Measurements from ENCODE around the gene GRWD1.
"Not testable (repeated sequence)": the region's sequence is repeated elsewhere in the genome, so short reads cannot be mapped to it uniquely, and the experiment has no call there.

GRWD1 gene

DNA sequence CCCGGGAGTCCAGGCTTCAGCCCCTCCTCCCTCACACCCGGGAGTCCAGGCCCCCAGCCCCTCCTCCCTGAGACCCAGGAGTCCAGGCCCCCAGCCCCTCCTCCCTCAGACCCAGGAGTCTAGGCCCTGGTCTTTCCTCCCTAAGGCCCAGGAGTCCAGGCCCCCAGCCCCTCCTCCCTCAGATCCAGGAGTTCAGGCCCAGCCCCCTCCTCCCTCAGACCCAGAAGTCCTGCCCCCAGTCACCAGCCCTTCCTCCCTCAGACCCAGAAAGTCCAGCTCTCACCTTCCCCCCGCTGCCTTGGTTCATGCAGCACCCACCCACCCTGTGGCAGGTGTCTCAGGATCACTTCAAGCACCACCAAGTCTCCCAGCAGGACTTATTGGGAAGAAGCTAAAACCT is 37.5 kb downstream of the GRWD1 start:
- H3K9ac ChIP-seq (ENCODE audit: low read length) = no peak overlapping the region
- H3F3A ChIP-seq (ENCODE audit: insufficient read depth) = 0 out of 2 replicates have a peak, but pooled peaks cover 5% of the 10 kb centered on the region
- H3K36me3 ChIP-seq (ENCODE audit: low read length) = no peaks in the 10 kb centered on the region
- H3K9me2 ChIP-seq (replicated peaks; ENCODE audit: insufficient read depth, low read length) = no peaks in the 10 kb centered on the region
- H3K4me3 ChIP-seq (ENCODE audit: insufficient read depth, low read length, poor library complexity, severe bottlenecking) = no peak overlapping the region
- no peak overlapping the region for H3K27ac ChIP-seq (ENCODE audit: low read depth, low read length)
- no peaks in the 10 kb centered on the region for H3K79me2 ChIP-seq (ENCODE audit: insufficient read depth, low read length)
- TF ChIP-seq, protein P1, sequence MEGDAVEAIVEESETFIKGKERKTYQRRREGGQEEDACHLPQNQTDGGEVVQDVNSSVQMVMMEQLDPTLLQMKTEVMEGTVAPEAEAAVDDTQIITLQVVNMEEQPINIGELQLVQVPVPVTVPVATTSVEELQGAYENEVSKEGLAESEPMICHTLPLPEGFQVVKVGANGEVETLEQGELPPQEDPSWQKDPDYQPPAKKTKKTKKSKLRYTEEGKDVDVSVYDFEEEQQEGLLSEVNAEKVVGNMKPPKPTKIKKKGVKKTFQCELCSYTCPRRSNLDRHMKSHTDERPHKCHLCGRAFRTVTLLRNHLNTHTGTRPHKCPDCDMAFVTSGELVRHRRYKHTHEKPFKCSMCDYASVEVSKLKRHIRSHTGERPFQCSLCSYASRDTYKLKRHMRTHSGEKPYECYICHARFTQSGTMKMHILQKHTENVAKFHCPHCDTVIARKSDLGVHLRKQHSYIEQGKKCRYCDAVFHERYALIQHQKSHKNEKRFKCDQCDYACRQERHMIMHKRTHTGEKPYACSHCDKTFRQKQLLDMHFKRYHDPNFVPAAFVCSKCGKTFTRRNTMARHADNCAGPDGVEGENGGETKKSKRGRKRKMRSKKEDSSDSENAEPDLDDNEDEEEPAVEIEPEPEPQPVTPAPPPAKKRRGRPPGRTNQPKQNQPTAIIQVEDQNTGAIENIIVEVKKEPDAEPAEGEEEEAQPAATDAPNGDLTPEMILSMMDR (IDR thresholded peaks at IDR 0.05; ENCODE audit: insufficient read depth, low read length, poor library complexity, severe bottlenecking) = no peak
- TF ChIP-seq EZH2phosphoT487 (conservative IDR thresholded peaks at IDR 0.05; ENCODE audit: low read length) = no peak
- H3K9me3 ChIP-seq (ENCODE audit: insufficient read depth, low read length) = no peaks in the 10 kb centered on the region
- no peak overlapping the region for H3K4me2 ChIP-seq (ENCODE audit: low read depth, low read length, poor library complexity, severe bottlenecking)
- H4K20me1 ChIP-seq (ENCODE audit: low read depth, low read length) = no peaks in the 10 kb centered on the region
- no peaks in the 10 kb centered on the region for H3K27me3 ChIP-seq (ENCODE audit: low read length)
- H2AFZ ChIP-seq (ENCODE audit: low read depth, low read length, severe bottlenecking) = no peak overlapping the region

DNA sequence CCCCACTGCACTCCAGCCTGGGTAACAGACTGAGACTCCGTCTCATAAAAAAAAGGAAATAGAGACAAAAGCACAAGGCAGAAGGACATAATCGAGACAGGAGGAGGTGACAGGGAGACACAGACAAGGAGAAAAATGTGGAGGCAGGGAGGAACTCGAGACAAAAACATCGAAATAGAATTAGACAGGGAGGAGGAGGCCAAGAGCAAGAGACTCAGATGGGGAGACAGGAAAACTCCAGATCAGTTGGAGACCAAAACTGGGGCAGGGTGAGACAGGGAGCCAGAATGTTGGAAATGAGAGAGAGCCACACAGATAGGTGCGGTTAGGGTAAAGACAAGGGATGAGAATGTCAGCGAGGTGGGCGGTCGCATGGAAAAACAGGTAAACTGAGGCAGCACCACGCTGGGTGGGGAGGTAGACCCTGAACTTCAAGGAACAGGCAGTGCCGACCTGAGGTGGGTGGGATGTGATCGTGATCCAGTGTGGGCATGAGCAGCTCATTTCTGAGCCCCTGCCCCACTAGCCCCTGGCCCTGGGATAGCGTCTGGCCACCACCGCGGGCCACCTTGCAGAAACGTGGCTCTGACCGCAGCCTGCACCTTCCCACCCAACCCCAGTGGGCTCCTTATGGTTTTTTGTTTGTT is 38.6 kb downstream of the GRWD1 start:
- H3K4me2 ChIP-seq (ENCODE audit: low read depth, low read length, poor library complexity, severe bottlenecking) = no peak overlapping the region
- 0 out of 2 replicates have a peak, but pooled peaks cover 5% of the 10 kb centered on the region for H3F3A ChIP-seq (ENCODE audit: insufficient read depth)
- no peaks in the 10 kb centered on the region for H4K20me1 ChIP-seq (ENCODE audit: low read depth, low read length)
- H3K79me2 ChIP-seq (ENCODE audit: insufficient read depth, low read length) = no peaks in the 10 kb centered on the region
- TF ChIP-seq, protein P1 (IDR thresholded peaks at IDR 0.05; ENCODE audit: insufficient read depth, low read length, poor library complexity, severe bottlenecking) = no peak
- TF ChIP-seq EZH2phosphoT487 (conservative IDR thresholded peaks at IDR 0.05; ENCODE audit: low read length) = no peak
- H3K9me3 ChIP-seq (ENCODE audit: insufficient read depth, low read length) = no peaks in the 10 kb centered on the region
- no peaks in the 10 kb centered on the region for H3K36me3 ChIP-seq (ENCODE audit: low read length)
- H3K4me3 ChIP-seq (ENCODE audit: insufficient read depth, low read length, poor library complexity, severe bottlenecking) = no peak overlapping the region
- no peak overlapping the region for H2AFZ ChIP-seq (ENCODE audit: low read depth, low read length, severe bottlenecking)
- H3K27me3 ChIP-seq (ENCODE audit: low read length) = no peaks in the 10 kb centered on the region
- no peak overlapping the region for H3K27ac ChIP-seq (ENCODE audit: low read depth, low read length)
- no peak overlapping the region for H3K9ac ChIP-seq (ENCODE audit: low read length)
- H3K9me2 ChIP-seq (replicated peaks; ENCODE audit: insufficient read depth, low read length) = no peaks in the 10 kb centered on the region

DNA sequence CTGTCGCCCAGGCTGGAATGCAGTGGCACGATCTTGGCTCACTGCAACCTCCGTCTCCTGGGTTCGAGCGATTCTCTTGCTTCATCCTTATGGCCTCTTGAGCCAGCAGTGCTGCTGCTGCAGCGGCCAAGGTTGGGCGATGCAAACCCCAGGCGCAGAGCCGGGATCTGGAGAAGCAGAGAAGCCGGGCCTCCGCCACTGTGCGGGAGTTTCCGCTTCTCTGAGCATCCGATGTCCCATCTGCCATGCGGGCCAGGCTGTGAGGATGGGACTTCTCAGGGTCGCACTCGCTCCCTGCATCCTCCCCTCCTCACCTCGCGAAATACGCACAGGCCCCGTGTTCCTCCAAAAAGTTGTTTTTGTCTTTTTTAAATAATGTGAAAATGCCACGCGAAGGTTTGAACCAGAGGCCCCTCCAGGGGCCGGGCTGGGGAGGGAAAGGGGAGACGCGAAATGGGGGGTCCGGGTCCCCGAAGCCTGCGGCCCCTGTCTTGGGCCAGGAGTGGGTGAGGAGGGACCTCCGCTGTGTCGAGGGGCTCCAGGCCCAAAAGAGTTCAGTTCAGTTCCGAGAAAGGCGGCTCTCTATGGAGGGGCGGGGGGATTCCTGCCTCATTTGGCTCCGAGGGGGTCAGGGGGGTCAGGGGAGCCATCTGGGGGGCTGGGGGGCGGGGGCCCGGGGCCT is 39.3 kb downstream of the GRWD1 start:
- Histone ChIP-seq H3K27me3 (ENCODE audit: low read length) (no peaks in the 10 kb centered on the region), H3K9me2 (replicated peaks; ENCODE audit: insufficient read depth, low read length) (no peaks in the 10 kb centered on the region), H2AFZ (ENCODE audit: low read depth, low read length, severe bottlenecking) (no peak overlapping the region), H3K9me3 (ENCODE audit: insufficient read depth, low read length) (no peaks in the 10 kb centered on the region), H3K79me2 (ENCODE audit: insufficient read depth, low read length) (no peaks in the 10 kb centered on the region), H3K4me3 (ENCODE audit: insufficient read depth, low read length, poor library complexity, severe bottlenecking) (no peak overlapping the region), H3K27ac (ENCODE audit: low read depth, low read length) (no peak overlapping the region), H4K20me1 (ENCODE audit: low read depth, low read length) (no peaks in the 10 kb centered on the region), H3K4me2 (ENCODE audit: low read depth, low read length, poor library complexity, severe bottlenecking) (no peak overlapping the region), H3K9ac (ENCODE audit: low read length) (no peak overlapping the region), H3F3A (ENCODE audit: insufficient read depth) (0 out of 2 replicates have a peak, but pooled peaks cover 5% of the 10 kb centered on the region), H3K36me3 (ENCODE audit: low read length) (no peaks in the 10 kb centered on the region)
- TF ChIP-seq, protein P1 (IDR thresholded peaks at IDR 0.05; ENCODE audit: insufficient read depth, low read length, poor library complexity, severe bottlenecking) = no peak

DNA sequence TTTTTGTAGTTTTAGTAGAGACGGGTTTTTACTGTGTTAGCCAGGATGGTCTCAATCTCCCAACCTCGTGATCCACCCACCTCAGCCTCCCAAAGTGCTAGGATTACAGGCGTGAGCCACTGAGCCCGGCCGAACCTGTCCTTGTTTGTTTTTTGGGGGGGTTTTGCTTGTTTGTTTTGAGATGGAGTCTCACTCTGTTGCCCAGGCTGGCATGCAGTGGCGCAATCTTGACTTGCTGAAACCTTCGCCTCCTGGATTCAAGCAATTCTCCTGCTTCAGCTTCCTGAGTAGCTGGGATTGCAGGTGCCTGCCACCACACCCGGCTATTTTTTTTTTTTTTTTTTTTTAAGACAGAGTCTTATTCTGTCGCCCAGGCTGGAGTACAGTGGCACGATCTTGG is 40.9 kb downstream of the GRWD1 start:
- not testable (repeated sequence) for H3K4me2 ChIP-seq (ENCODE audit: low read depth, low read length, poor library complexity, severe bottlenecking); H2AFZ ChIP-seq (ENCODE audit: low read depth, low read length, severe bottlenecking); H3K36me3 ChIP-seq (ENCODE audit: low read length); H3K27me3 ChIP-seq (ENCODE audit: low read length); H3F3A ChIP-seq (ENCODE audit: insufficient read depth); H3K79me2 ChIP-seq (ENCODE audit: insufficient read depth, low read length); H3K4me3 ChIP-seq (ENCODE audit: insufficient read depth, low read length, poor library complexity, severe bottlenecking); H3K9me3 ChIP-seq (ENCODE audit: insufficient read depth, low read length); H3K9me2 ChIP-seq (replicated peaks; ENCODE audit: insufficient read depth, low read length); H3K27ac ChIP-seq (ENCODE audit: low read depth, low read length); H3K9ac ChIP-seq (ENCODE audit: low read length); H4K20me1 ChIP-seq (ENCODE audit: low read depth, low read length)

Data from SU-DHL-6 (cell line).